HG03575 (cell line): ENCODE results near the gene SKIC2.
"Not testable (repeated sequence)": the region's sequence is repeated elsewhere in the genome, so short reads cannot be mapped to it uniquely, and the experiment has no call there.

Experiments used
- ATAC-seq: cut with Tn5 transposase; IDR thresholded peaks from one replicate; pipeline ENCODE4 v1.9.1; 2021; ENCODE audit not compliant: unreplicated experiment, insufficient number of reproducible peaks, low FRiP score; ENCODE audit errors: extremely low read depth

Gene SKIC2

DNA sequence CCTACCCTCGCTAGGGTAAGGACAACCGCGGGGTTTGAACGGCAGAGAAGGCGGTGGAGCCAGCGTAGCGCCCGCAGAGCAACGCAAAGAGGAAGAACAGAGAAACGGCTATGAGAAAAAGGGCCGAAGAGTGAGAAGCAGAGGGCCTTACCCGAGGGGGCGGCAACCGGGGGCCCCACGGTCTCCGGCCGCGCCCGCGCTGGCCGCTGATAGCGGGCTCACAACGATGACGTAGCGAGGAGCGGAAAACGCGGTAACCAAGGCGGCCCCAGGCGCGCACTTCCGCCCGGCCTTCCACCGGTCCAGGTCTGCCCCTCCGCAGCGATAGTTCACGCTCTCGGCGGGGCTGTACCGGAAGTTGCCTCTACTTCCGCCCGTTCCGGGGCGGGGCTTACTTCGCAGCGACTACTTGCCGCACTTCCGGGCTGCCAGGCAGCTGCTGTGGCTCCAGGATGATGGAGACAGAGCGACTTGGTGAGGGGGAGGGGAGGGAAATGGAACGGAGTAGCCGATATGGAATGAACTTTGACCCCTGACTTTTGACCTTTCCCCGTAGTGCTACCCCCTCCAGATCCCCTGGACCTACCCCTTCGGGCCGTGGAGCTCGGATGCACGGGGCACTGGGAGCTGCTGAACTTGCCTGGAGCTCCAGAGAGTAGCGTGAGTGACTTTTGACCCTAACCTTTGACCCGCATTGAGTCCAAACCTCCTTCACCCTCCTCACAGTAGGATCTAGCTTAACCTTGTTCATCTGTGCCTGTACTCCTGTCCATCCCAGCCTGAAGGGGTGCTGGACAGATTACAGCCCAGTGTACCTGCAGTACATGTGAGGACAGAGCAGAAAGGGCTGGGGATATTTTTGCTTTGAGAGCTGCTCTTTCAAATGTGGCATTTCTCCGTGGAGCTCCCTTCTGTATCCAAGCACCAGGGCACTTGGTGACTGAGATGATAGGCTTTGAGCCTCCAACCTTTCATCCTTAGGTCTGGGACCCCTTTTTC is at the start of gene SKIC2, which contains the start of gene NELFE:
SKIC2 (plus strand) TSS at position 435 of the 999 bp plus-strand sequence; CDS start at position 453, 18 bp downstream.
NELFE (minus strand) TSS at position 231 of the 999 bp plus-strand sequence. CDS start 525 bp downstream, outside the sequence.
- ATAC-seq: peak; percentile 73

DNA sequence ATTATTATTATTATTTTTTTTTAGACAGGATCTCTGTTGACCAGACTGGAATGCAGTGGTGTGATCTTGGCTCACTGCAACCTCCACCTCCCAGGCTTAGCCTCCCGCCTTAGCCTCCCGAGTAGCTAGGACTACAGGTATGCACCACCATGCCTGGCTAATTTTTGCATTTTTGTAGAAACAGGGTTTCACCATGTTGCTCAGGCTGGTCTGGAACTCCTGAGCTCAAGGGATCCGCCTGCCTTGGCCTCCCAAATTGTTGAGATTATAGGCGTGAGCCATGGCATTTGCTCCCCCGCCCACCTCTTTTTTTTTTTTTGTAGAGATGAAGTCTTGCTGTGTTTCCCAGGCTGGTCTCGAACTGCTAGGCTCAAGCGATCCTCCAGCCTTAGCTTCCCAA is 49.7 kb upstream of the SKIC2 start:
- not testable (repeated sequence) for ATAC-seq

DNA sequence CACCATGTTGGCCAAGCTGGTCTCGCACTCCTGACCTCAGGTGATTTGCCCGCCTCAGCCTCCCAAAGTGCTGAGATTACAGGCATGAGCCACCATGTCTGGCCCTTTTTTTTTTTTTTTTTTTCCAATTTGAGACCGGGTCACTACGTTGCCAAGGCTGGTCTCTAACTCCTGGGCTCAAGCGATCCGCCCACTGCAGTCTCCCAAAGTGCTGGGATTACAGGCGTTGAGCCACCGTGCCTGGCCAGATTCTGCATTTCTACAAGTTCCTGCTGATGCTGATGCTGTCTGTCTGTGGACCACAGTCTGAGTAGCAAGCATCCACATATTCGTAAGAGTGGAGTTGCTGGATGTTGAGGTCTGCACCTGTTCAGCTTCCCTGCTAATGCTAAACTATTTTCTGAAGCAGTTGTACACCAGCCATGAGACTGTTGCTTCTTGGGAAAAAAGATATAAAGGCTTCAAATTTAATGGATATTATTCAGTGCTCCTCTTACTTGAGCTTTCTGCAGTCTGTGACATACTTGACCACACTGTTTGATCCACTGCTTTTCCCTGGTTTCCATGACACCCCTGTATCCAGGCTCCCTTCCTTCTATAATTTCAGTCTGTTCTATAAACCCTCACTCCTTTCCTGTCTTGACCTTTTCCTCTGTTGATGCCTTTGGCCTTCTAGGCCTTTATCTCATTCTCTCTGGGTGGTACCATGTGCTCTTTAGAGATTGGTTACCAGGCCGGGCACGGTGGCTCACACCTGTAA is 47.0 kb upstream of the SKIC2 start:
- no peak for ATAC-seq

DNA sequence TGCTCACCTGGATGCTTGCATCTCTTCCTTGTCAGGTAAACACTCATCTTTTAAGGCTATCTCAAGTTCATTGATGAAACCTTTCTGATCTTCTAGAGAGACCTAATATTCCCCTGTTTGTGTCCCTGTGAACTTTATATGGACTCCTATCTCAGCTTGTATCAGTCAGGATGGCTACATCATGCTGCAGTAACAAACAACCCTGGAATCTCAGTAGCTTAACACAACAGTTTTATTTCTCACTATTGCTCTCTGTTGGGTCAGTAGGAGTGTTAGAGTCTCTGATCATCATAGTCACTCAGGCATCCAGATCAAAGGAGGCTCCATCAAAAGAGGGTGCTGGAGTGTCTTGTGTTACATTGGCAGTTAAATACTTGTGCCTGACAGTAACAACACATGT is 43.6 kb upstream of the SKIC2 start:
- no peak for ATAC-seq

DNA sequence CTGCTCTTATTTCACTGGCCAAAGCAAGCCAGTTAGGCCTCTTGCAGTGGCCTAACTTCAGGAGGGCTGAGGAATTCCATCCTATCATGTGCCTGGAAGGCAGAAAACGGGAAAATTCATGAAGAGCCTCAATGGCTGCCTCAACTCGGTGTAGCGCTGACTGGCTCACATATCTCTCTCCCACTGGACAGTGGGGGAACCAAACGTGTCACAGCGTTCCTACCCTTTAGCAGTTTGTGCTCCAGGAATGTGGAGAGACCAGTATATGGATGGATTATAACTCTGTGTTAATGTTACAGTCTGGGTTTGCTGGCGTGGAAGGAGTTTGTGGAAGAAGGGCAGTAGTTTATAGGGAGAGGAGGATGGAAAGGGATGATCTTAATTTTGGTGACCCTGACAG is 43.2 kb upstream of the SKIC2 start:
- no peak for ATAC-seq

DNA sequence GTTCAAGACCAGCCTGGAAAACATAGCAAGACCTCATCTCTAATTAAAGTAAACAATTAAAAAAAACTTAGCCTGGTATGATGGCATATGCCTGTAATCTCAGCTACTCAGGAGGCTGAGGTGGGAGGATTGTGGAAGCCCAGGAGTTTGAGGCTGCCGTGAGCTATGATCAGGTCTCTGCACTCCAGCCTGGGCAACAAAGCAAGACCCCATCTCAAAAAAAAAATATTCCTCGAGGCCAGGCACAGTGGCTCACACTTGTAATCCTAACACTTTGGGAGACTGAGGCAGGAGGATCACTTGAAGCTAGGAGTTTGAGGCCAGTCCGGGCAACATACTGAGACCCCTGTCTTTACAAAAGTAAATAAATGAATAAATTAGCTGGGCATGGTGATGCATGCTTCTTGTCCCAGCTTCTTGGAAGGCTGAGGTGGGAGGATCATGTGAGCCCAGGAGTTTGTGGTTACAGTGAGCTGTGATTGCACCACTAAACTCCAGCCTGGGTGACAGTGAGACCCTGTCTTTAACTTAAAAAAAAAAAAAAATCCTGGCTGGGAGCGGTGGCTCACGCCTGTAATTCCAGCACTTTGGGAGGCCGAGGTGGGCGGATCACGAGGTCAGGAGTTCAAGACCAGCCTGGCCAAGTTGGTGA is 40.8 kb upstream of the SKIC2 start:
- no peak for ATAC-seq

DNA sequence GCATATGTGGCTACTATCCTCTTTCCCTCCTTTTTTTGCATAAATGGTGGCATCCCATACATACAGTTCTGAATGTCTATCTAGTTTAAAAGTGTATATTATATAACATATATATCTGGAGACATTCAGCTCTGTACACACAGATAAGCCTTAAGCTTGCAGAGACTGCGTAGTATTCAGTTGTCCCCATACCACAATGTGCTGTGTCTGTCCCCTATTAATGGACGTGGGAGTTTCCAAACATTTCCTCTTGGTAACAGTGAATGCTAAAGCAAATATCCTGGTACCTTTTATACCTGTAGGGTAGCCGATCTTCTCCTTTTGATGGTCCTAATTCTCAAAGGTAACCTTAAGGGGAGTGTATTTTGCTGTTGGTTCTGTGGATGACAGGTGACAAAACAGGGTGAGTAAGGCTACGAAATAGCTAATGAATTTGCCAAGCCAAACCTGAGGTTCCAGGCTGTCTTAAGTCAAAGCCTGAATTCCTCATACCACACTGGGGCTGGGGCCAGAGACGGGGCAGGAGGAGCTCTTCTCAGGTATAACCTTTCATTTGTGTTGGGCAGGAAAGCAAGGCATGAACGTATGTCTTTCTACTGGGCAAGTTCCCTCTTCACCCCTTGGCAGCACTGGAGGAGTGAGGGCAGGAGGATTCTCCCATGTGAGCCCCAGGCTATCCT is 39.2 kb upstream of the SKIC2 start:
- no peak for ATAC-seq

DNA sequence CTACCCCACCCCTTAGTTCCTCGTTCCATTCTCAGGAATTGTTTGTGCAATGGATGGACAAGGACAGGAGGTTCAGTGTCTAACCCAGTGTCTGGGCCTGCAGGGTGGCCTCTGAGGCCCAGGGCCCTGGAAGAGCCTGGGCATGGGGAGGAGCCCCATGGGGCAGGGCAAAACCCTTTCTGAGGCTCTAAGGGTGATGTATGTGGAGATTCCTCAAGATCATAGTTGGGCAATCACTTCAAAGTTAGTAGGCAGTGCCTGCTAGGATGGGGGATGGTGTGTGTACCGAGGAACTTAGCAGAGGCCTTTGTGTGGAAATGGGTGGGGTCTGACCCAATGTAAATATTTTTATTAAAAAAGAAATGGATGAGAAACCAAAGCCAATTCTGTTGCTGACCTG is 38.2 kb upstream of the SKIC2 start:
- ATAC-seq: no peak

DNA sequence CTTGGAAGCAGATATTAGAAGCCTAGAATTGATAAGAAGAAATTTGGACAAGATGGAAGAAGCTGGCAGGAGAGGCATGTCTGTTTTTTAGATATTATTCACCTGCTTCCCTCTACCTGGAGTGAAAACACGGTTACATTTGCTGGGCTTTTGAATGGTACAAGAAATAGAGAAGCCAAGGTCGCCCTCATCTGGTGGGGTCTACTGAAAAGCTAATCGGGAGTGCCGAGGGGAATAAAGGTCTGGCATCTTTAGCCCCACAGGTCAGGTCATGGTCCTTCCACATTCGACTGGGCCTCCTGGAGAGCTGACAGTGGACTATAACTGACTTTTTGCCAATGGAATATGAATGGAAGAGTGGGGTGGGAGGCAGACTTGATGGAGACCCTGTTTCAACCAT is 36.0 kb upstream of the SKIC2 start:
- ATAC-seq: no peak

DNA sequence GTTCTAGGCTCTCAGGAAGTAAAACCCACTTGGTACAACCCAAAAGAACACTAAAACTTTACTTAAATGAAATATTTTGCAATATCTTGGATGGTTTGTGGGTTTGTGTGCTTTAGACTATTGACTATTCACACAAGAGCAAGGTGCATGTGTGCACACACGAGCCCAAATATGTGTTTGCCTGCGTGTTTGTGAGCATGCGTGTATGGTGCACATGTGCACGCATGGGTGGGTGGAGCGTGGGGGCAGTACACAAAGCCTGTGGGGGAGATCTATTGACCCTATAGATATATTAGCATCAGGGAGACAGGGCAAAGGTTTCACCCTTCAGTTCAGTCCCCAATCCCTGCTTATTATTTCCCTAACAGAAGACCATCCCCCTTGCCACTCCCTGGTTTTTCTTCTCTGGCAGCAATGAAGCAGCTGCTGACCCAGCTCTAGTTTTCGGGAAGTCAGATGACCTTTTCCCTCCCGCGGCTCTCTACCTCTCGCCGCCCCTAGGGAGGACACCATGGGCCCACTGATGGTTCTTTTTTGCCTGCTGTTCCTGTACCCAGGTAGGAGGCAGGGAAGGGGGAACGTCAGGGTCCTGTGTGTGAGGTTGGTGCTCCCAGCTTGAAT is 31.6 kb upstream of the SKIC2 start, which contains the start of gene C2:
C2 (plus strand) TSS at position 476 of the 621 bp plus-strand sequence; CDS start at position 512, 36 bp downstream.
- no peak for ATAC-seq

DNA sequence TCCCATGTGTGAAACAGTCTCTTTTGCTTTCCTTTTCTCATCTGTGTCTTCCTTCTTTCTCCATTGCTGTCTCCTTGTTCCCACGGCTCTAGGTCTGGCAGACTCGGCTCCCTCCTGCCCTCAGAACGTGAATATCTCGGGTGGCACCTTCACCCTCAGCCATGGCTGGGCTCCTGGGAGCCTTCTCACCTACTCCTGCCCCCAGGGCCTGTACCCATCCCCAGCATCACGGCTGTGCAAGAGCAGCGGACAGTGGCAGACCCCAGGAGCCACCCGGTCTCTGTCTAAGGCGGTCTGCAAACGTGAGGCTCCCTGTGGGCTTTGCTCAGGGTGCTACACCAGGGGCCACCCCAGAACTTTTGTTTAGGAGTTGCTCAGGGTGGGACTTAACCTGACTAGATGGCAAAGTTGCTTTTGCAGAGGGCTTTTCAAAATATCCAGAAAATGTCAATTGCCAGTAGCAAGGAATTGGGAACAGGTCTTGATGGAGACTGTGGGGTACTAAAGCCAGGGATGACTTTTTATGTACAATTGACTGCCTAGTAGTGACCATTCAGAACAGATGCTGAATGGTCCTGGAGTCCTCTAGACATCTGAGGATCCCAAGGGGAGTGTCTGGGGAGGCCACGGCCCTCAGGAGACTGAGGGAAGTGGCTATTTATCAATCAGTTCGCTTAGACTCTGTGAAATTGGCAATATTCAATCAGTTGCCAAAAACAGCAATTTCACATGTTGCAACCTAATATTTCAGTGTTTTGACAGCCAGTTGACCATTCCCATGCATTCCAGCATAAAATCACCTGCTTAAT is 30.9 kb upstream of the SKIC2 start:
- no peak for ATAC-seq

DNA sequence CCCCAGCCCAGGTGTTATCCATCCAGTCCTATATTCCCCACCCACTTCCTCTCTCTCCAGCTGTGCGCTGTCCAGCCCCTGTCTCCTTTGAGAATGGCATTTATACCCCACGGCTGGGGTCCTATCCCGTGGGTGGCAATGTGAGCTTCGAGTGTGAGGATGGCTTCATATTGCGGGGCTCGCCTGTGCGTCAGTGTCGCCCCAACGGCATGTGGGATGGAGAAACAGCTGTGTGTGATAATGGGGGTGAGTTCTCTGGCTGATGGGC is 30.4 kb upstream of the SKIC2 start:
- ATAC-seq: no peak

DNA sequence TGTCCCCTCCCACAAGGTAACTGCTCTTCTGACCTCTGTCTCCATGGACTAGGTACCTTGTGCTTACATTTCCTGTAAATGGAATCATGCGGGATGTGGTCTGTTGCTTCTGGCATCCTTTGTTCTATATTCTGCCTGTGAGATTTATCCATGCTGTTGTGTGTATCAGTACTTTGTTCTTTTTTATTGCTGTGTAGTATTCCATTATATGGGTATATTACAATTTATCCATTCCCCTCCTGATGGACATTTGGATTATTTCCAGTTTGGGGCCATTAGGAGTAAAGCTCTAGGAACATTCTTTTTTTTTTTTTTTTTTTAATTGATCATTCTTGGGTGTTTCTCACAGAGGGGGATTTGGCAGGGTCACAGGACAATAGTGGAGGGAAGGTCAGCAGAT is 28.0 kb upstream of the SKIC2 start:
- ATAC-seq: no peak

DNA sequence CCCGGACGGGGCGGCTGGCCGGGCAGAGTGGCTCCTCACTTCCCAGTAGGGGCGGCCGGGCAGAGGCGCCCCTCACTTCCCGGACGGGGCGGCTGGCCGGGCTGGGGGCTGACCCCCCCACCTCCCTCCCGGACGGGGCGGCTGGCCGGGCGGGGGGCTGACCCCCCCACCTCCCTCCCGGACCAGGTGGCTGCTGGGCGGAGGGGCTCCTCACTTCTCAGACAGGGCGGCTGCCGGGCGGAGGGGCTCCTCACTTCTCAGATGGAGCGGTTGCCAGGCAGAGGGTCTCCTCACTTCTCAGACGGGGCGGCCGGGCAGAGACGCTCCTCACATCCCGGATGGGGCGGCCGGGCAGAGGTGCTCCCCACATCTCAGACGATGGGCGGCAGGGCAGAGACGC is 26.8 kb upstream of the SKIC2 start:
- ATAC-seq: not testable (repeated sequence)

DNA sequence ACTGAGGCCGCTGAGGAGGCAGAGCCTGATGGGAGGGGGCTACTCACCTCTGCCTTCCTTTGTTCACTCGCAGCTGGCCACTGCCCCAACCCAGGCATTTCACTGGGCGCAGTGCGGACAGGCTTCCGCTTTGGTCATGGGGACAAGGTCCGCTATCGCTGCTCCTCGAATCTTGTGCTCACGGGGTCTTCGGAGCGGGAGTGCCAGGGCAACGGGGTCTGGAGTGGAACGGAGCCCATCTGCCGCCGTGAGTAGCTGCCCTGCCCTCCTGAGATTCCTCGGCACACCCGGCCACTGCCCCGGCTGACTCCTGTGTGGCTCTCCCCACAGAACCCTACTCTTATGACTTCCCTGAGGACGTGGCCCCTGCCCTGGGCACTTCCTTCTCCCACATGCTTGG is 25.4 kb upstream of the SKIC2 start:
- ATAC-seq: no peak

DNA sequence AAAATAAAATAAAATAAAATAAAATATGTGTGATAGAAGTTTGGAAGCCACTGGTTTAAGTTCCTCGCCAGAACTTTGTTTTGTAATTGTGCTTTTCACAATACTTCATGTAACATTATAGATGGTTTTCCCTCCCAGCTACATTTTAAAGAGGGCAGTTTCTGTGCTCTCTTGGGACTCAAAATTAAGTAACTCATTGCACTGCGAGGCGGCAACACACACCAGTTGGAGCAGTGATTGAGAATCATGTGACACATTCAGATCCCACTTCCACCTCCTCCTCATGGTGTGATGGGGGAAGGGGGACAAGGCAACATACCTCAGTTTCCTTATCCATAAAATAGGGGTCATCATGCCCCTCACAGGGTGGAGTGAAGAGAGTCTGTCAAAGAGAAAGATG is 24.0 kb upstream of the SKIC2 start:
- ATAC-seq: no peak

DNA sequence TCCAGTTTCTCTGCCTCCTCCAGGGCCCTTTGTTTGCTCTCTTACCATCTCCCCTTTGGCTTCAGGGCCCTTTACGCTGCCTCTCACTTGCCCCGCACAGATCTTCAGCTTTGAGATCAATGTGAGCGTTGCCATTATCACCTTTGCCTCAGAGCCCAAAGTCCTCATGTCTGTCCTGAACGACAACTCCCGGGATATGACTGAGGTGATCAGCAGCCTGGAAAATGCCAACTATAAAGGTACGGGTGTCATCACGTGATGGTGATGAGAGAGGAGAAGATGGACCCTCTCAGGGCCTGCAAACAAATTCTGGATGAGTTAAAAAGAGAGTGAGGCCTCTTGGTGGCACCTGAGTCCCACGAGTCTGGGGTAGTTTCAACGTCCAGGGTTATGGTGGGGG is 23.2 kb upstream of the SKIC2 start:
- ATAC-seq: no peak

DNA sequence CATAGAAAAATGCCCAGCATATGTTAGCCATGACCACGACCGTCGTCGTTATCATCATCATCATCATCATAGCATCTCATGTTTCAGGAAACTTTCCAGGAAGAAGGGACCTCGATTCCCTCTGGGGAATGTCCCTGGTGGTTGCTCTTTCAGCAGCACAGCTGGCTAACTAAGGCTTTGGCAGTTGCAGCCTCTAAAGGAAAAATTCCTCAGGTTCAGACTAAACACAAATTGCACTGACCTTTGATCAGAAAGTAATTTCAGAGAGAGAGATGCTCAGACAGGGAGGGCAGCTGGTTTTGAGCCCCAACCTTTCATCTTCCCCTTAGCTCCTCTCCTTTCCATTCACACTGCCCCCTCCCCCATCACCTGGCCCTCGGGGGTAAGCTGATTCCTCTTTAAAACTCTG is 18.7 kb upstream of the SKIC2 start:
- no peak for ATAC-seq
